GM21390 (cell line): Measurements from ENCODE around the gene PPP1R9A.

Experiments used
- ATAC-seq: cut with Tn5 transposase; IDR thresholded peaks from one replicate; pipeline ENCODE4 v1.9.1; 2021; ENCODE audit not compliant: unreplicated experiment

Gene PPP1R9A

DNA sequence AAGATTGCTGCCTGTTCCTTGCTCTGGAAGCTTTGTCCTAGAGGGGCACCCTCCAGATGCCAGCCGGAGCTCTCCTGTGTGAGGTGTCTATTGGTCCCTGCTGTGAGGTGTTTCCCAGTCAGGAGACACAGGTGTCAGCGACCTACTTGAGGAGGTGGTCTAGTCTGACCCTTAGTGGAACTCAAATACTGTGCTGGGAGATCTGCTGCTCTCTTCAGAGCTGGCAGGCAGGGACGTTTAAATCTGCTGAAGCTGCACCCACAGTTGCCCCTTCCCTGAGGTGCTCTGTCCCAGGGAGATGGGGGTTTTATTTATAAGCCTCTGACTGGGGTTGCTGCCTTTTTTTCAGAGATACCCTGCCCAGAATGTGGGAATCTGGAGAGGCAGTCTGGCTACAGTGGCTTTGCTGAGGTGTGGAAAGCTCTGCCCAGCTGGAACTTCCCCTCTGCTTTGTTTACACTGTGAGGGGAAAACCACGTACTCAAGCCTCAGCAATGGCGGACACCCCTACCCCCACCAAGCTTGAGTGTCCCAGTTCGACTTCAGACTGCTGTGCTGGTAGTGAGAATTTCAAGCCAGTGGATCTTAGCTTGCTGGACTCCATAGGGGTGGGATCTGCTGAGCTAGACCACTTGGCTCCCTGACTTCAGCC is 119.2 kb downstream of the PPP1R9A start:
- no peak for ATAC-seq

DNA sequence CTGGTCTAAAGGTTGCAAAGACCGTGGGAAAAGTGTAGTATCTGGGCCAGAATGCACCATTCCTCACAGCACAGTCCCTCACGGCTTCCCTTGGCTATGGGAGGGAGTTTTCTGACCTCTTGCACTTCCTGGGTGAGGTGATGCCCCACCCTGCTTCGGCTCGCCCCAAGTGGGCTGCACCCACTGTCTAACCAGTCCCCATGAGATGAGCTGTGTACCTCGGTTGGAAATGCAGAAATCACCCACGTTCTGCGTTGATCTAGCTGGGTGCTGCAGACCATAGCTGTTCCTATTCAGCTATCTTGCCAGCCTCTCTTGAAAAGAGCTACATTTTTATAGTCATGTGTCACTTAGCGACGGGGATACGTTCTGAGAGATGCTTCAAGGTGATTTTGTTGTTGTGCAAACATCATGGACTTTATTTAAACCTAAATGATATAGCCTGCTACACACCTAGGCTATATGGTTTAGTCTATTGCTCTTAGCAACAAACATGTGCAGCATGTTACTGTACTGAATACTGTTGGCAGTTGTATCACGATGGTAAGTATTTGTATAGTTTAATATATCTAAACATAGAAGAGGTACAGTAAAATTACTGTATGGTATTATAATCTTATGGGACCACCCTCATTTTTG is 120.0 kb downstream of the PPP1R9A start:
- no peak for ATAC-seq

DNA sequence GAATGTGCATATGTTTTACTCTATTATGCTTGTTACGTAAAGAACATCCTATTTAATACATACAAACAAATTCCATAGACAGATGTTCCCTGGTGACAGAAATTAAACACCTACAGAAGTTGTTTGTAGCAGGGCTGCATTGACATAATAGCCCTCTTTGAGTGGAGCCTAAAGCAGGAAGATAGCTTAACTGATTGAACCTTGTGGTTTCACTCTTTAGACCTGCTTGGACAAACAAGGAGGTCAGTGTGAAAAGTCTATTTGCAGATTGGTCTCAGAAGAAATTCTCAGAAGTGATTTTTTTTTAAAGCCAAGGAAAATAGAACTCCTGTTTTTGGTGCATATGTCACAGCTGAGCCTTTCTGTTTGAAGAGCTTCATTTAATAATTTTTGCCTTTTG is 121.3 kb downstream of the PPP1R9A start:
- no peak for ATAC-seq

DNA sequence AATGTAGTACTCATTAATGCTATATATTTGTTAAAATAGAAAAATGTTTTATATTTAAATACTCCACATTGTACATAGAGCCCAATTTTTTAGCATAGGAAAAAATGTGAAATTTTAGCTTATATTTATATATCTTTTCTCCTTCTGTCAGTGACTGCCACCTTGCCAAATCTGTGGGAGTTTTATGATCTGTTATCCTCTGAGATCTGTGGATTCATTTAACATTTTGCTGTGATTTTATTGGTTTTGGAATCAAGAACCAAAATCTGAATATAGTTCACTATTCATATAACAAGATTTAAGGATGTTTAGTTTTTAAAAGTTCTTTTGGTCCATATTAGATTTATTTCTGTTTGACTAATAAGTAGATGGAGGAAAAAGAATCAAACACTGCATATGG is 127.9 kb downstream of the PPP1R9A start:
- no peak for ATAC-seq

DNA sequence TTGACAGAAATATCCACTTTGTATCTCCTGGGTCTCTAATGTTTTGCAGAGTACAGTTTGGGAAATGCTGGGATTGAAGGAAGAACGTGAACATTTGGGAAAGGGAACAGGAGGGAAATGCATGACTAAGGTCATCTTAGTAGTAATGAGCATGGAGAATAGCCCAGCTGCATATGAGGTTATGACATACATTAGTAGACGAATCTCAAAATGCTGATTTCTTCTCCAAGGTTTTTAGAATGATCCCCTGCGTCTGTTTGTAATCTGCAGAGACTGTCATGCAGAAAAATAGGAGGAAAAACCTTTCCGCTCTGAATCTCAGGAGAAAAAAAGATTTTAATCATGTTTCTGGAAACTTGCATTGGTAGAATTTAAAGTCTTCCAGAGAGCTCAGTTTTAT is 133.6 kb downstream of the PPP1R9A start:
- no peak for ATAC-seq

DNA sequence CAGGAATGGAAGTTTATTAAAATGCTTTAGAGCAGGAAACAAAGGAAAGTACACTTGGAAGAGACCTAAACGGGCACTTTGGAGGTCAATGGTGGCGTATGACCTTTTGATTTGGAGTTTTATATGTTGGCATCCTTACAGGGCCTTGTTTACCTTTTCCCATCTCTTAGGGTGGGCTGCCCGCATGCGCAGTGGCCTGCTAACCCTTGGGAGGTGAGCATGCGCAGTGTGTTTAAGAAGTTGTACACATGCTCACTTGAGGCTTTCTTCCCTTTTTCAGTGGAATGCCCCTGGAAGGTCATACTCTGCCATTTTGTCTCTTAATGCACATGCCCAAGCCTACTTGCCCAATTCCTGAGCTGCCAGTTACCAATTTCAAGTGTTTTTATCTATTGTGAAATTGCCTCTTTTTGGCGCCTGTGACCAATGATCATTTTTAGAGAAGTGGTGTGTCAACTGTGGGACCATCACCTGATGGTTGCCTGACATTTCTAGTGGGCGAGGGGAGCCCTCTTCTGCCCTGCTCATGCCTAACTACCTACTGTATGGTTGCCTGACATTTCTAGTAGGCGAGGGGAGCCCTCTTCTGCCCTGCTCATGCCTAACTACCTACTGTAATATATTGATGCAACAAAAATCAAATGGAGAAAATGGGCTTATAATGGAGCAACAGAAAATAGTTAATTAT is 138.0 kb downstream of the PPP1R9A start:
- no peak for ATAC-seq

DNA sequence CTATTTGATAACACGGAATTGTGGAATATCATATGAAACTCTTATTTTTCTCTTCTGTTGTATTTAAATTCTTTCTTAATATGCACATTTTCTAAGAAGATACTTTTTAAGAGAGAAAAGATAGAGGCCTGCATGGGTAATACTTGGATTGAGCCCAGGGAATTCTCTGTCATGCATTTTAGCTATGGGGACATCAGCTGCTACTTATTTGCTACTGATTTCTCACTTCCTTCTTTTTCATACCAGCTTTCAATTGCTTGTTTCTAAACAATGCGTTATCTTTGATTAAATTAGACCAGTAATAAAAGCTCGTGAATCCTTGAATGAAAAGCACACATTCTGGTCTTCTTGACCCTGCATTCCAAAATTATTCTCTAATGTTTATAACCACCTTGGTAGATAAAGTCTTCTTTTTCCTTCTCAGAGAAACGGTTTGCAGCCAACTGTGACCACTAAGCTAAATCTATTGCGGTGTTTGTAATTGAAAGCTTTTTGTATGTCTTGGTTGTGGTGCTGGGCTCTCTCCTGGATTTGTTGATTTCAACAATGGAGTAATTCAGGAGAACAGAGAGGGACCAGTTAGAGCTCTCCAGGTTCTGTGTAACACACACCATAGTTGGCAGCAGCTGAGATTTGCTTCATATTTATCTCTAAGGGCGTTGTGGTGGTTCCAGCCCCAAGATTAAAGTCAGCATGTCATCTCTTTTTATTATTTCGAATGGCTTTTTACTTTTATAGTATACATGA is 139.3 kb downstream of the PPP1R9A start:
- ATAC-seq = no peak

DNA sequence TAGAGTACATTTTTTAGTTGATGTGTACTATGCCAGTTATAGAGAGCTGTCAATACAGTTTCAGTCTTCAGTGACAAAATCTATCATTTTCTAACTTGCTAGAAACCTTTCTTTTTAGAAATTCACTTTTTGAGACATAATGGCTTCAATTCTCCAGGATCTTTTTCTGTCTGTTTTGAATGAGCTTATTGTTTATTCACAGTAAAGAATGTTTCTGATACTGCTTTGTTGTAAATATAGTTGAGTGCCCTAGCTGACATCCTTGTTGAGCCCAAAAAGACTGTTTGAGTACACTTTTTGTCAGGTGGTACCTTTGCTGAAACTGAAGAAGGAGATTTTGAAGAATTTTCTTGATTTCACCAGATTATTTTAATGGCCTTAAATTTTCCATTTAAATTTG is 139.9 kb downstream of the PPP1R9A start:
- no peak for ATAC-seq

DNA sequence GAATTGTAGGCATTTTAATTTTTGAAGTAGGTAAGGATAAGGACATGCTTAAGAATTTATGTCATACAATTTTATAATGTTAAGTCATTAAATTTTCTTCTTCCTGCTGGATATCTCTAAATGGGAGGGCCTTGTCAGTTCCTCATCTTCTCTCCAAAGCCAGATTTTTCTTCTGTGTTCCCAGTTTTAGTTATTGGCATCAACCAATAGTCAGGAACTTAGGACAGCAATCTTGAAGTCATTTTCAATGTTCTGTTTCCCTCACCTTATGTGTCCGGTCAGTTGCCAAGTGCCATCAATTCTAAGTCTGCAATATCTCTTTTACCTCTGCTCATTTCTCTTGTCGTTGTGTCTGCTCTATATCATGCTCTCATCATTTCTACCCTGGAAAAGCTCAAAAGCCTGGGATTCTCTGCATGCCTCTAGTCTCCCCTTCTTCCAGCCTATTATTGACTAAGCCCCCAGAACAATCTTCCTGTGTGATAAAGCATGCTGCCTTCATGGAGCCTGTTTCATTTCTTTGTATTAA is 145.2 kb downstream of the PPP1R9A start:
- ATAC-seq = no peak

DNA sequence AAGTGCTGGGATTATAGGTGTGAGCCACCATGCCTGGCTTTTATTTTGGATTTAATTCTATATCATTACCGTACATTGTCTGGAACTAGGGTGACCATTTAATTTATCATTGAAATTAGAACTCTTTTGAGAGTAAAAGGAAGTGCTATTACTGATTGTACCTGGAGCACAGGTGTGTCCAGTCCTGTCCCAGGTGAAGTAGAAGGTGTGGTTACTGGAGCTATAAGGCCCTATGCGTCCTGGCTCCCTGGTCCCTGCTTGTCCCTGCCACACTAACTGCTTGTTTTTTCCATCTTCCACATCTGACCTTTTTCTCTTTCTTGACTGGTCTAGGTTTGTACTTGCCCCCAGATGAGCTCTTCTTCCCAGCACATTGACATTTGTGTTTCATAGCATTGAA is 147.0 kb downstream of the PPP1R9A start:
- ATAC-seq = no peak

DNA sequence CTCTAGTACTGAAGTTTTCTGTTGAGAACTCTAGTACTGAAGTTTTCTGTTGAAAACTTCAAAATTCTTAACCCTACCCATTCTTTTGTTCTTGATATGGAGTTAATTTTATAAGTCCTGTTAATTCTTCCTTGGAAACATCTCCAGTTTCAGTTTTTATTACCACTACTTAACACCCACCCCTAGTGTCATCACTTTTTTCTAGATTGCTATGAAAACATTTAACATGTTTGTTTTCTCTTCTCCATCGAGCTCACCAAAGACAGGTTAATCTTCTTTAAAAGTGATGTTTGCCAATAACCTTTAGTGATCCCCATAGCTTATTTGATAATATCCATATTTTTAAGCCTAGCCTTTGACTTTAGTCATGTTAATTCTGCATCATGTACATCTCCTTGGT is 147.9 kb downstream of the PPP1R9A start:
- ATAC-seq = no peak

DNA sequence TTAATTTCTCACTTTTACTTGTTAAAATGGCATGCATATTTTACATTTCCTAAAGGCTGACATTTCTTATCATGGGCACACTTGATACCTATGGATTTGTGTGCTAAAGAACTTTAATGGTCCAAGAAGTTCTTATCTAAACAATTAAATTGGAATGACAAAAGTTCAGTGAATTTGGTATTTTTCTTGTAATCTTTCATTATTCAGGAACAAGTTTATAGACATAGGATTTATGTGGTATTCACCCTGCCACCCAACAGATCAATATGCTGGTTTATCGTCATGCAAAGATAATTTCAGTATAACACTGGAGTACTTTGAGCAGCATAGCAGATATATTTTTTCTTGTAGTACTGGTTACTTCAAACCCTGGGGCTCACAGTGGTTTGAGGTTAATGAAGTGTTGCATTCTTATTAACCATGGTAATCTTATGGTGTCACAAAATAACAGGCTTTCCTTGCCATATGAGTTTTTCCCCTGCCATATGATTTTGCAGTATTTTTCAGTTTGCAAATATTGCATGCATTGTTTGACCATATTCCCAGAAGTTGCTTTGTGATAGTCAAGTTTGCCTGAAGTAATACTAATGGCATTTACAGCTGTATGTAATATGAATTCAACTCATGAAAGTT is 148.8 kb downstream of the PPP1R9A start:
- ATAC-seq = no peak

DNA sequence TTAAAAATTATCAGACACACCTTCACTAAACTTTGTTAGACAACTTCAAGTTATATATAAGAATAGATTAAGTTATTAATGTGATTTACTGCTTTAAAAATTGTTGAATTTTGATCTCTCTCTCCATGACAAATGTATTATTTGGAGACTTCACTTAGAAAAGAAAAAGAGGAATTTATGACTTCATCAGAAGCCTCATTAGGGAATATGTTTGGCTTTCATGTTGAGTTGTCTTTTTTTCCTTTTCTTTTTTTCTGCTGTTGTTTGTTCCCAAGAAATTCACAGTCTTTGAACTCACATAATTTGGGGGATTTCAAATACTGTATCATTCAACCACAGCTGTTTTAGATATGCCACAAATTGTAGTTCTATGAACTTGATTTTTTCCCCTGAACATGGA is 149.5 kb downstream of the PPP1R9A start:
- no peak for ATAC-seq

DNA sequence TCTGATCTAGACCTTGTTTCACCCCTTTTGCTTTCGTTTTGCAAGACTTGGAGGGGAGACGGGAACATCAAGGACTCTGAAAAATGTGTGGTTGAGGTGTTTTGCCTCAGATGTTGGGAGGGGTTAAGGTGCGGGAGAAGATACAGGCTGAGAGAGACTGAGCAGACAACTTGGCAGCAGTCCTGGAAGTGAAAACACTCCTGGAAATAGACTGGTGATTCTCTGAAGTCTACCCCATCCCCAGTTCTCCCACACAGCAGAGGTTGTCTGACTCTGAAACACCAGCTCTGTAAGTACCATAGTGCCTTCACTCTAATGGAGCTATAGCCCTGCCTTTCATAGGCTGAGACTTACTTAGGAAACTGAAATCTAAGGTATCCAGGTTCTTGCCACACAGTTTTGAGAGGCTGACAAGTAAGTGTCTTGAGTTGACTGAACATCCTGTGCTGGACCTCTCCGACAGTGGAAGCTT is 152.5 kb downstream of the PPP1R9A start:
- ATAC-seq = no peak

DNA sequence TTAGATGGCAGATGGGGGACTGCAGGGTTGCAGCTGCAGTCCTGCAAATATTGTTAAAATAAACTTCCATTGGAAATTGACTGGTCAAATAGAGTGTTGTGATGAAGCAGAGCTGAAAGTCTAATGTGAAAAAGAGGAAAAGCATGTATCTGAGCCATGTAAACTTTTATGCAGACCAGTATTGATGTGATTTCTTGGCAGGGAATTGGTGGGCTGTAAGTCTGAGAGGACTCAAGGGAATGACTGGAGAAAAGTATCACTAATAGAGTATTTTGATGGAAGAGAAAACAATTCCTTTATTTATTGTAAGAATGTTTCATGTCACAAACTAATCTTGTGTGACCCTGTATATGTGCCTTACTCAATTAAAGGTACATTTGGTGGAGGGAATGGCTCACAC is 155.5 kb downstream of the PPP1R9A start:
- ATAC-seq = no peak

DNA sequence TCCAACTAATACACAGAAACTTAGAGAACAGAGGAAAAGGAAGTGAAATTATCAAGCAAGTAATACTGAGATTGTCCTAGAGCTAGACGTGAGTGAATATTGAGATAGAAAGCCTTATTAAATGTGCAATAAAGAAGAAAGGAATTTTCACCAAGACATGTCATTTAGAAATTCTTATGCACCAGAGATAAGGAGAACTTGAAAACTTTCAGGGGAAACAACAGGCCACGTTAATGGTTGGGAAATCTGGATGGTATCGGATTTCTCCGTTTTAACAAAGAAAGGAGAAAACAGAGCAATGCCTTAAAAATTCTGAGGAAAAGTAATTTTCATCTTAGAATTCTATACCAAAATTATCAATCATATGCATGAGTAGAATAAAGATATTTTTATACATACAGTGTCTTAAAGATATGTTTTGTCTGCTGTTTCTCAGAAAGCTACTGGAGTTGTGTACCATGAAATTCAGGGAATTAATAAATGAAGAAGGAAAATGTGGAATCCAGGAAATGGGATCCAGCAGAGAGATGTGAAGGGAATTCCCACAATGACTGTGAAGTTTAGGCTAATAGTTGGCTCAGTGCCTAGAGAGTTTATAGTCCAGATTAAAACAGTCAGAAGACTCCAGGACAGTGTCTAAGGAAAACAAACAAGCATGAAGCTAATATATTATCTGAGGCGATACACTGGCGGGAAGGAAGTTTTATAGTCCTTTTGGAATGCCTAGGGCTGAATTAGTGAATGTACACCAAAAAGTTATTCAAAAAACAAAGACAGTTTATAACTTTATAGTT is 159.5 kb downstream of the PPP1R9A start:
- no peak for ATAC-seq

DNA sequence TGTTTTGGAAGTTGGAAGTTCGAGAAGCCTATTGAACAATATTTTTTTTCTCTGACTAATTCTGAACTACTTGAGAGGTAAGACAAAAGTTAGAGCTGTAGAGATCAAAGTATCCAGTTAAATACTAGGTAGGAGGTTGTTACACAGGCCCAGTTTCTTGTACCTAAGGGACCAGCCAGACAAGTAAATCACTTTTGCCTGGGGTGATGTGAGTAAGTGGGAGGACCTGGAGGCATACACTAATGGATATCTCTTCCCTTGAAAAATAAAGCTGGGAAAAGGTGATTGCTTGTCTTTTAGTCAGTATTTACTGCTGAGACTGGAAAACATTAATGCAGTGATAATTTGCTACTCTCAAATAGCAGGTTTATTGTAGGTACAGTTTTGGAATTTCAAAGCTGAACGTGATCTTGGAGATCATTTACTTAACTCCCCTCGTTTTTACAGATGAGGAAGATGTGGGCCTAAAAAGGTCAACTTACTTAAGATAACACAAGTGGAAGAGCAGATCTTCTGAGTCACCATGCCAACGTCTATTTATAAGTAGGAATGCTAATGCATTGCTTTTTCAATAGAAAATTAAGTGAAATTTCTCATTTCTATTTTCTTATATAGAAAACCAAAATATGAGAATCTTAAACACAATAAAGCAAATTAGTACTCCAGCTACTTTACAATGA is 181.3 kb downstream of the PPP1R9A start:
- ATAC-seq = no peak

DNA sequence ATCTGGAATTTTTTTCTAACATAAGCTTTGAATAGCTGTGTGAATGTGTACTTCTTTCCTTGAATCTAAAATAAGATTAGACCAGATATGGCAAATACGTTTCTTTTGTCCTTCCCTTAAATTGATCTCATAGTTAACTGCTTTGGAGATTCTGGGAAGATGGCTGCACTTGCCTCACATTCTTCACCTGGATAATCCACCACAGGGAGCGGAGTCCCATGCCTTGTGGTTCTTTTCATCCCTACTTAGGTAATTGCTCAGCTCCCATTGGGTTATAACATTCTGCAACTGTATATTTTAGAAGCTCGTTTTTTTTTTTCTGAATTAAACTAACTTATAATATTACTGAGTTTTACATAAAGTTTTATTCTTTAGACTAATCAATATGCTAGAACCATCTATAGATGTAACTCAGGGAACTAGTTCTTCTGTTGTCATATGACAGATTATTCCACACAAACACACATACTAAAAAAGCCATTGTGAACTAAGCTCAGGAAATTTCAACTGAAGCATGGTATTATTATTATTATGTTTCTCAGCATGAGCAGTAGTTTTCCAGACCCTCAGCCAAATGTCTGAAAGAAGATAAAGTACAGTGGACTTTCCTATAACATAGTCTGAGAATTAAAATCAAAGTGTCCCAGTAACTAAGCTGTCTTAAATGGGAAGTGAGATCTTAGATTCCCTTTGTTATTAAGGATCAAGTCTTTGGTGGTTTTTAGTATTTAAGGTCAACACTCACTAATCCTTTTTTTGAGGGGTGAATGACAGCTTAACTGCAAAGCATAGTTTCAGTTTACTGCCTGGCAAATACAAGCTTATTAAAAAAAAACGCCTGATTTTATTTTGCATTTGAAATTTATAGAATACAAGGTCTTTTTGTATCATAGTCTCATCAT is 182.3 kb downstream of the PPP1R9A start:
- ATAC-seq = no peak

DNA sequence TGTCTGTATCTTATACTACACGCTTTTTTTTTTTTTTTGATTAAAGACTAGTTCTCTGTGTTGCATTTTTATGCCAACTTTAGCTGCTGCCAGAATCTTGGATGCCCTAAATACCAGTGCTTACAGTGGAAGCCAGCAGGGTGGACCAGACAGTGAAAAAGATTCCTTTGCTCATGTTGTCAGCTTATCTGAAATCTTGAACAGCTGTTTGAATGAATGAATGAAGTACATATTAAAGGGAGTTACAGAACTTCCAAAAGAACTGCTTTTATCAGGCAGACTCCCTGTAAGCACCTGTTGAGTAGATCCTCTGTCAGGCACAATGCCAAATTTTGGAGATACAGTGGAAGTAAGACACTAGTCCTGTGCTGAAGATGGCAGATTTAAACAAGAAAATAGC is 184.9 kb downstream of the PPP1R9A start:
- no peak for ATAC-seq
